Activated naive CD4-positive, alpha-beta T cell treated with anti-CD3 and anti-CD28 coated beads for 36 hours (primary cell): ENCODE results near the gene KCNQ1. TPM values are rescaled to one million over a fixed set of nuclear protein-coding genes. Genes with fewer than 3 reads are reported as not detected.

Experiments used
- CTCF ChIA-PET: fragments of 350-600 bp; sonication (Branson Sonifier 250); formaldehyde crosslinking; loops from one replicate; lab custom pipeline; 2021; ENCODE audit warnings: antibody characterized with exemption; lab: Charles Lee
- DNase-seq: peaks from one replicate; pipeline ENCODE4 v3.0.0-alpha.2; 2020
- H3K27ac Mint-ChIP-seq: one replicate; pipeline ENCODE4 v1.8.0; 2021; ENCODE audit warnings: mild to moderate bottlenecking, mixed read lengths
- H3K27me3 Mint-ChIP-seq: one replicate; pipeline ENCODE4 v1.8.0; 2021; ENCODE audit warnings: low read depth, mixed read lengths
- H3K36me3 Mint-ChIP-seq: one replicate; pipeline ENCODE4 v1.8.0; 2021; ENCODE audit warnings: low read depth, mixed read lengths
- H3K4me1 Mint-ChIP-seq: one replicate; pipeline ENCODE4 v1.8.0; 2021; ENCODE audit warnings: low read depth, mixed read lengths
- H3K4me3 Mint-ChIP-seq: one replicate; pipeline ENCODE4 v1.8.0; 2021; ENCODE audit warnings: mild to moderate bottlenecking, moderate library complexity, mixed read lengths
- H3K9me3 Mint-ChIP-seq: one replicate; pipeline ENCODE4 v1.8.0; 2021; ENCODE audit warnings: mixed read lengths
- intact Hi-C: fragments of 100-400 bp; cut with micrococcal nuclease; formaldehyde crosslinking; loops from one replicate; pipeline ENCODE4 v1.15.1; 2023
- total RNA-seq, 2 experiments: library from RNA; stranded (reverse); gene quantifications; one replicate each; pipeline ENCODE4 v1.2.3, GENCODE V29; 2021

KCNQ1 gene
- total RNA-seq, 2 experiments from 2014 or later, result 10.6 to 10.8 TPM

GRCh38 chr11:2537010-2537705, 92.3 kb downstream of the KCNQ1 start:
- H3K36me3 Mint-ChIP-seq, result no peaks in the 10 kb centered on the region
- no peak overlapping the region for H3K4me3 Mint-ChIP-seq
- CTCF ChIA-PET, result interaction anchor here (8.7 kb wide), 1 partner anchor 351 kb away, joined by 280 read pairs; the partner anchor contains the start of gene CDKN1C
- H3K9me3 Mint-ChIP-seq, result no peaks in the 10 kb centered on the region
- peaks cover 15% of the 10 kb centered on the region for H3K4me1 Mint-ChIP-seq
- H3K27ac Mint-ChIP-seq, result no peak overlapping the region
- no peaks in the 10 kb centered on the region for H3K27me3 Mint-ChIP-seq
- intact Hi-C loops, result loop anchor here (10.0 kb wide), 1 partner anchor 342 kb away; no protein-coding TSS in a partner anchor
- DNase-seq, result no peak

- Mint-ChIP-seq H3K4me1 (peaks cover 9% of the 10 kb centered on the region), H3K27ac (no peak overlapping the region), H3K4me3 (no peak overlapping the region), H3K9me3 (no peaks in the 10 kb centered on the region), H3K27me3 (no peaks in the 10 kb centered on the region), H3K36me3 (no peaks in the 10 kb centered on the region)
- intact Hi-C loops, result loop anchor here (10.0 kb wide), 1 partner anchor 343 kb away; no protein-coding TSS in a partner anchor
- peak; percentile 2 for DNase-seq
- CTCF ChIA-PET, result interaction anchor here (8.7 kb wide), 1 partner anchor 350 kb away, joined by 280 read pairs; the partner anchor contains the start of gene CDKN1C
Measured at GRCh38 chr11:2537896-2538724, 93.3 kb downstream of the KCNQ1 start.

DNA sequence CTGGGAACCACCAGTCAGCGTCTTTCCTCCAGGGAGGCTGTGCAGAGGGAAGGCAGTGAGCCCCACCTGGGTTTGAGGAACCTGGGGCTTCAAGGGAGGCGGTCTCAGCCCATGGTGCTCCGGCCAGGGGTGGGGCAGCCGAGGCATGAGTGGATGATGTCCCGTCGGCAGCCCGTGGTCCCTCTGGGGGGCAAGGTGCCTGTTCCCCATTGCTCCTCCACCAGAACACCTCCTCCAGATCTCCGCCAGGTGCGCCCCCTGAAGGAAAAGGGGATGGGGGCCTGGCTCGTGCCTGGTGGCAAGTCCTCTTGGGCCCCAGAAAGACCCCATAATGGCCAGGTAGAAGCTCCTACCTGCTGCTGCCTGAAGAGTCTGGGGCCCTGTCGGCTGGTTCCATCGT, 94.1 kb downstream of the KCNQ1 start:
- CTCF ChIA-PET, result no interaction called here
- H3K27me3 Mint-ChIP-seq, result no peaks in the 10 kb centered on the region

GRCh38 chr11:2539371-2540222, 94.8 kb downstream of the KCNQ1 start:
- DNase-seq, result peak; percentile 2
- intact Hi-C loops, result loop anchor here (10.0 kb wide), 1 partner anchor 345 kb away; no protein-coding TSS in a partner anchor
- H3K4me1 Mint-ChIP-seq, result peaks cover 3% of the 10 kb centered on the region
- no peaks in the 10 kb centered on the region for H3K9me3 Mint-ChIP-seq
- H3K4me3 Mint-ChIP-seq, result no peak overlapping the region
- no peak overlapping the region for H3K27ac Mint-ChIP-seq
- H3K36me3 Mint-ChIP-seq, result no peaks in the 10 kb centered on the region
- H3K27me3 Mint-ChIP-seq, result no peaks in the 10 kb centered on the region
- CTCF ChIA-PET, result interaction anchor here (0.8 kb wide), 1 partner anchor 11 kb away, joined by 3 read pairs; no protein-coding TSS in a partner anchor

More for the DNA sequence above, 94.1 kb downstream of the KCNQ1 start:
- intact Hi-C loops, result loop anchor here (10.0 kb wide), 1 partner anchor 344 kb away; no protein-coding TSS in a partner anchor
- H3K36me3 Mint-ChIP-seq, result no peaks in the 10 kb centered on the region
- H3K4me3 Mint-ChIP-seq, result no peak overlapping the region
- peaks cover 3% of the 10 kb centered on the region for H3K4me1 Mint-ChIP-seq
- DNase-seq, result no peak
- no peaks in the 10 kb centered on the region for H3K9me3 Mint-ChIP-seq
- H3K27ac Mint-ChIP-seq, result no peak overlapping the region

DNA sequence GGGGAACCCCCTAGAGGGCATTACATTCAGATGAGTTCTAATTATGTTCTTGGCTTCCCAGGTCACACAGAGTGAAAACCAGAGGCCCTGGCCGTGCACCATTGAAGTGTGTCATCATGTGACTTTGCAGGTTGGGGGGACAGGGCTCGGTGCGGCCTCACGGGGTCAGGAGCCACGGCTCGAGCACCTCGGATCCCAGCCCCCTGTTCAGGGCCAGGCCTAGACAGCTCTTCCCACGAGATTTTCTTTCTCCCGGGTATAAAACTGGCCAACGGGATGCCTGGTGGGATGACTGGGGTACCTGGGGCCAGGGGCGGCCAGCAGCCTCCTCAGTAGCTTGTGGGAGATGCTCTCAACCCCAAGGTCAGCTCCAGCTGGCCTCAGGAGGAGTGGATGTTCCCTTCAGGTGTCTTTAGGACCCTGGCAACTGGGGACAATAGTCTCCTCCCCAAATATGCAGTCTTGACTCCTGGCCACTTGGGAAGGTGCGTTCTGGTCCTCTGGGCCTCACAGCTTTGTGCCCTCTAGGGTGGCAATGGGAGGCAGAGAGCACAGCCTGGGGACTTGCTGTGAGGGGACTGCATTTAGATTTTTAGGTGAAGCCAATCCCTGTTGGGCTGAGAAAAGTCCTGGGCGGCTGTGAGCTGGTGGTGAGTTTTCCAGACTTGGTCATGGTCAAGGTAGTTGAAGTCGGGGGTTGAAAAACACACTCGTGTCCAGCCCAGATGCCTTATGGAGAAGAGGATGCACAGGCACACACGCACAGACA, 95.6 kb downstream of the KCNQ1 start:
- CTCF ChIA-PET, result interaction anchor here (0.8 kb wide), 1 partner anchor 10 kb away, joined by 3 read pairs; no protein-coding TSS in a partner anchor
- no peak overlapping the region for H3K4me3 Mint-ChIP-seq
- peak; percentile 0 for DNase-seq
- H3K36me3 Mint-ChIP-seq, result no peaks in the 10 kb centered on the region
- H3K27ac Mint-ChIP-seq, result no peak overlapping the region
- peaks cover 9% of the 10 kb centered on the region for H3K4me1 Mint-ChIP-seq
- H3K27me3 Mint-ChIP-seq, result no peaks in the 10 kb centered on the region
- intact Hi-C loops, result no loop called here
- H3K9me3 Mint-ChIP-seq, result no peaks in the 10 kb centered on the region

- Mint-ChIP-seq H3K4me3 (no peak overlapping the region), H3K27me3 (no peaks in the 10 kb centered on the region), H3K27ac (no peak overlapping the region), H3K9me3 (no peaks in the 10 kb centered on the region), H3K36me3 (no peaks in the 10 kb centered on the region), H3K4me1 (peaks cover 12% of the 10 kb centered on the region)
- DNase-seq, result peak; percentile 1
- CTCF ChIA-PET, result no interaction called here
- intact Hi-C loops, result no loop called here
Measured at GRCh38 chr11:2540992-2541680, 96.3 kb downstream of the KCNQ1 start.

- peak; percentile 1 for DNase-seq
- Mint-ChIP-seq H3K36me3 (no peaks in the 10 kb centered on the region), H3K4me1 (peaks cover 14% of the 10 kb centered on the region), H3K27me3 (no peaks in the 10 kb centered on the region), H3K9me3 (no peaks in the 10 kb centered on the region), H3K27ac (no peak overlapping the region), H3K4me3 (no peak overlapping the region)
- intact Hi-C loops, result no loop called here
- CTCF ChIA-PET, result no interaction called here
Measured at GRCh38 chr11:2541881-2542361, 97.1 kb downstream of the KCNQ1 start.

GRCh38 chr11:2542406-2542805, 97.6 kb downstream of the KCNQ1 start:
- no peak for DNase-seq
- Mint-ChIP-seq H3K4me3 (no peak overlapping the region), H3K4me1 (peaks cover 14% of the 10 kb centered on the region), H3K27ac (no peak overlapping the region), H3K9me3 (no peaks in the 10 kb centered on the region), H3K27me3 (no peaks in the 10 kb centered on the region), H3K36me3 (no peaks in the 10 kb centered on the region)
- CTCF ChIA-PET, result no interaction called here
- intact Hi-C loops, result no loop called here

- Mint-ChIP-seq H3K4me1 (peaks cover 14% of the 10 kb centered on the region), H3K27me3 (no peaks in the 10 kb centered on the region), H3K9me3 (no peaks in the 10 kb centered on the region), H3K36me3 (no peaks in the 10 kb centered on the region), H3K27ac (no peak overlapping the region), H3K4me3 (no peak overlapping the region)
- CTCF ChIA-PET, result interaction anchor here (0.8 kb wide), 1 partner anchor 17 kb away, joined by 3 read pairs; no protein-coding TSS in a partner anchor
- intact Hi-C loops, result no loop called here
- DNase-seq, result peak; percentile 2
Measured at GRCh38 chr11:2547806-2548205, 103.0 kb downstream of the KCNQ1 start.

GRCh38 chr11:2548596-2548995, 103.8 kb downstream of the KCNQ1 start:
- peak; percentile 2 for DNase-seq
- Mint-ChIP-seq H3K27ac (no peak overlapping the region), H3K4me3 (no peak overlapping the region), H3K36me3 (no peaks in the 10 kb centered on the region), H3K9me3 (no peaks in the 10 kb centered on the region), H3K27me3 (no peaks in the 10 kb centered on the region), H3K4me1 (peaks cover 14% of the 10 kb centered on the region)
- CTCF ChIA-PET, result no interaction called here
- intact Hi-C loops, result no loop called here

- no peak for DNase-seq
- Mint-ChIP-seq H3K27ac (no peak overlapping the region), H3K4me3 (no peak overlapping the region), H3K36me3 (no peaks in the 10 kb centered on the region), H3K9me3 (no peaks in the 10 kb centered on the region), H3K27me3 (no peaks in the 10 kb centered on the region), H3K4me1 (peaks cover 14% of the 10 kb centered on the region)
- intact Hi-C loops, result no loop called here
- CTCF ChIA-PET, result no interaction called here
Measured at GRCh38 chr11:2549080-2549479, 104.3 kb downstream of the KCNQ1 start.
